ENCODE measurements around the gene NAA80.
A peak's percentile ranks its signal among the peaks of the same experiment; 100 is the strongest.
"Not testable (repeated sequence)": the region's sequence is repeated elsewhere in the genome, so short reads cannot be mapped to it uniquely, and the experiment has no call there.

Gene NAA80

DNA sequence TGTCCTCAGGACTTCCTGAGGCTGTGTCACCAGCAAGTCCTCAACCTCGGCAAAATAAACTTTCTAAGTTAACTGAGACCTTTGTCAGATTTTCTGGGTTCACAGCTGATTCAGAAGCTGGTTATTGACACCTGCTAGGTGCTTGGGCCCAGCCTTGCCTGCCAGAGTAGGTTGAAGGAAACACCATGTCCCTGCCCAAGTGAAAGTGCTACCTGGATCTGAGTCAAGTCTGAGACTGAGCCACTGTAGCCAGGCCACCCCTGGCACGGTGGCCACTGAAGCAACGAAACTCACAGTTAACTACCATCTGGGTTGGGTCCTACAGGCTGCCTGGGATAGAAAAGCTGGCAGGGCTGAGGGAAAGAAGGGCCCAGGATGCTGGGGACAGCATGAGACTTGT, 15.1 kb upstream of the NAA80 start:
- no peak for DNase-seq (ENCODE audit: low read depth)

DNA sequence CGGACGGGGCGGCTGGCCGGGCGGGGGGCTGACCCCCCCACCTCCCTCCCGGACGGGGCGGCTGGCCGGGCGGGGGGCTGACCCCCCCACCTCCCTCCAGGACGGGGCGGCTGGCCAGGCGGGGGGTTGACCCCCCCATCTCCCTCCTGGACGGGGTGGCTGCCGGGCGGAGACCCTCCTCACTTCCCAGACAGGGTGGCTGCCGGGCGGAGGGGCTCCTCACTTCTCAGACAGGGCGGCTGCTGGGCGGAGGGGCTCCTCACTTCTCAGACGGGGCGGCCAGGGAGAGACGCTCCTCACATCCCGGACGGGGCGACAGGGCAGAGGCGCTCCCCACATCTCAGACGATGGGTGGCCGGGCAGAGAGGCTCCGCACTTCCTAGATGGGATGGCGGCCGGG, 12.8 kb upstream of the NAA80 start:
- DNase-seq (ENCODE audit: low read depth), result not testable (repeated sequence)

DNA sequence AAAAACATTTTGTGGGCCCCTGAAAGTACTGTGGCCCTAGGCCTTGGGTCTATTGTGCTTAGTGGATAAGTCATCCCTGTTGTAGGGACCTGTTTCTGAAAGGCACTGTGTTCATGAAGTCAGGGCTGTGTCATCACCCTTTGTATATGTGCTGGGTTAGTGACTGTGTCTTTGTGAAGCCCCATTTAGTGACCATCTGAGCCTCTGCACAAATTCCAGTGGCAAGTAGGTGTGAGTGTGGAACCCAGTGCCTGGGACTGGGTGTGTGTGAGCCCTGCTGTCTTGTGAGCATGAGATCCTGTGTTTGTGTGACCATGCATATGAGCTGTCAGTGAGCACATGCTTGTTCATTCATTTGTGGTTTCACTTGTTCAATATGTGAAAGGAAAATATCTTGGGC, 5.4 kb upstream of the NAA80 start:
- DNase-seq (ENCODE audit: low read depth), result no peak

DNA sequence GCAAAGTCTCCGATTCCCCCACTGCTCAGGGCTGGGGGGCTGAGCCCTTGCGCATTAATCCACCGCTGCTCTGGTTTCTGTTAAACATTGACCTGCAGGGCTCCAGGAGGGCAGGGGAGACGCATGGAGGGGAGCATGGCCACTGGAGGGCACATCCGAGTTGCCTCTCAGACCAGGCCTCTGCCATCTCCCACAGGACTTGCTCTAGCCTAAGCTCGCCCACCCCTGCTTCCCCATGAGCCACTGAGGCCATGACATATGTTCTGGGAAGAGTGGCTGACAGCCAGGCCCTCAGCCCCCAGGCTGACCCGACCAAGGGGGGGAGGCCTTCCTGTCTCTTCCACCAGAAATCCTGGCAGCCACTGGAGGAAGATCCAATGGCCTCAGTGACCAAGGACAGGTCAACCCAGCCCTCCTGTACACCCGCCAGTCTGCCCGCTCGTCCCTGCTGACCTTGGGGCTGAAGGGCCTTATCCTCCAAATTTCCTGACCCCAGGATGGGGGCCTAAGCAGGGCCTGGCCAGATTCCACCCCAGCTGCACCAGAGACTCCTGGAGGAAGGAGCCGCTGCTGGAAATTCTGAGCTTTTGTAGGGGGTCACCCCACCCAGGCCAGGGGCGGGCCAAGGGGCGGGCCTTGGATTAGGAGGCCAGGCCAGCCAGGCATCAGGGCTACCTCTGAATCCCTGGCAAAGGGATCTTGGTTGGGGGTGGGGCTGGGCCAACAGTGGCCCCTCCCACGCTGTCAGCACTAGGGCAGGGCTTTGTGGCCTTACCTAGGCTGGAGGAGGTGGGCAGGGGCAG, 4.0 kb upstream of the NAA80 start, which contains the start of gene HYAL1:
Gene HYAL1, minus strand, starts transcription at position 562 of the 803 bp plus-strand sequence. CDS start 618 bp downstream, outside the sequence.
- peak; percentile 23 for DNase-seq (ENCODE audit: low read depth)

DNA sequence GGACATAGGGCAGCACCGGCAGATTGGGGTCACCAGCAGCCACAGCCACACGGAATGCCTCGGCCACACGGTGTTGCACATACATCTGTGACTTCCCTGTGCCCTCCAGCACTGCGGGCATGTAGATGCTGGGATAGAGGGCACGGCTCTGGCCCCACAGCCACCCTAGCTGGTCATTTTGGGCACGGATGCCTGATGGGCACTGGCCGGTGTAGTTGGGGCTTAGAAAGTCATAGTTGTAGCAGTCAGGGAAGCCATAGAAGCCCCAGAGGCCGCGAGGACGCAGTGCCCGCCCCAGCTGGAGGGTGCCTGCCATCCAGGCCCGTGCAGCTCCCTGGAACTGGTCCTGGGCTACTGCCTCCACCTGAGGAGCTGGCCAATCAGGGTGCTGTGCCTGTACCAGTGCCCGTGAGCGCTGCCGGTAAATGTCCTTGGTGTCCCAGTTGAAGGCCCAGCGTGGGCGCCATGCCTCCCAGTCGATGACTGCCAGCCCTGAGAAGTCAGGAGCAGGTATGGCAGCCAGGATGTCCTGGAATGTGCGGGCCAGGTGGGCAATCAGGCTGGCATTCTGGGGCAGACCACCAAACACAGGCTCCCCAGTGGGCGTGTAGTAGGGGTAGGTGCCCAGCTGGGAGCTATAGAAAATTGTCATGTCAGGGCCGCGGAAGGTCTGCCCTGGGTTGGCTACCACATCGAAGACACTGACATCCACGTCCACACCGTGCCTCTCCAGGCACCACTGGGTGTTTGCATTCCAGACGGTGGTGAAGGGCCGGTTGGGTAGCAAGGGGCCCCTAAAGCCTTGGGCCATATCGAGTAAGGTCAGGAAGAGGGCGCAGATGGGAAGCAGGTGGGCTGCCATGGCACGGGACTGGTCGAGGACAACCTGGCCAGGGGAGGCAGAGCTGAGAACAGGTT, 3.1 kb upstream of the NAA80 start:
- DNase-seq (ENCODE audit: low read depth), result no peak

DNA sequence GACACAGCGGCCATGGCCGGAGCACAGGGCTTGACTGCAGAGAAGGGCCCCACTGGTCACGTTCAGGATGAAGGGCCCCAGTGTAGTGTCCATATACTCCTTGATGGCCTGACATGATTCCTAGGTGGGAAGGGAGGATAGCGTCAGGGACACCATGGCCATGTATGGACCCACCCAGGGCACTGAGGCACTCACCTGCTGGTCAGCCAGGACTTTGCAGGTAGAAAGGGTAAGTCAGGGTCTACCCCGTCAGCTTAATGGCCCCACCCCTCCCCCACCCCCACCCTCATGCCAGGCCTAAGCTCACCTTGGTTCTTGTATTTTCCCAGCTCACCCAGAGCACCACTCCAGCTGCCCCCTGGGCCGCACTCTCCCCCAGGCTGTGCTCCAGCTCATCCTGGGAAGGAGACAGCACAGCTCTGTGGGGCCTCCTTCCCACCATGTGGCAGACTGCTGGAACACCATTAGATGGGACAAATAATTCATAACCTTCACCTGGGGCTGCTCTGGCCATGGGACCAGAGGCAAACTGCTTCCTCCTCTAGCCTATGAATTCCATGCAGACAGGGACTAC, 1.6 kb upstream of the NAA80 start:
- DNase-seq (ENCODE audit: low read depth), result no peak

DNA sequence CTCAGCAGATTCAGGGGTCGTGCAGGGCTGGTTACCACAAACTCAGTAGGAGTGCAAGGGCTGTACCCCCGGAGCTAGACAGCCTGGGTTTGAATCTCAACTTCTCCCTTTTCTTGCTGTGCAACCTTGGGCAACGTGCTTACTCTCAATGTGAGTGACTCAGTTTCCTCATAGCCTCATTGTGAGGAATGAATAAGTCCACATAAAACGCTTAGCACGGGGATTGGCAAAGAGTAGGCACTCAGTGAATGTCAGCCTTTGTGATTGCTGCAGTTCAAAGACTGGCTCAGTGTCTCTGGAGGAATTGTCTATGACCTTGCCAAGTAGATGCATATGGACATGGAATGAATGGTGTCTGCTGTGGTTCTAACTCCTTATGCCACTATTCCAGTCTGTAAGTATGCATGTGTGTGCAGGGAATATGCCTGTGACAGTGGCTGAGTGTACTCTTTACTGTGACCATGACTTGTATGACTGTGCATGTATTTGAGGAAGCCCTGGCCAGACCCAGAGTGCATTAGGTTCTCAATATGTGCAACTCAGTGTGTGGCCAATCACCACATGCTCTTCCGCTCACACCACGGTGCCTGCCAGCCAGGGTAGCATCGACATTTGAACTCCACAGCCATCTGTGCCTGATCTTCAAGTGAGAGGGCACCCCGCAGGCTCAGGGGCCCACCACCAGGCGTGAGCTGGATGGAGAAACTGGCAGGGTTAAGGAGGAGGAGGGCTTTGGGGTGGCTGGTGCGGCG, 900 bp upstream of the NAA80 start:
- DNase-seq (ENCODE audit: low read depth), result peak; percentile 64

DNA sequence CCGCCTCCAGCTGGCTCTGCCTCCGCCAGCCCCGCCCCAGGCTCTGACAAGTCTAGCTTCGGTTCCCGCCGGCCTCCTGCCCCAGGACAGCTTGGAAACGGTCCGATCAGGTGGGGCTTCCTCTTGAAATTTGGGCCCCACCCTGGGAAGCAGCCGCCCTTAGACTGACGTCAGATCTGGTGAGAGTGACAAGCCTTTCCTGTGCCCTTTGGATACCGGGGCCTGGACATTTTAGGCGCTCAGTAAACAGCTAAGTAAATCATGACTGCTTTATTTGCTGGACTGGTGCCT, 378 bp upstream of the NAA80 start:
- no peak for DNase-seq (ENCODE audit: low read depth)

DNA sequence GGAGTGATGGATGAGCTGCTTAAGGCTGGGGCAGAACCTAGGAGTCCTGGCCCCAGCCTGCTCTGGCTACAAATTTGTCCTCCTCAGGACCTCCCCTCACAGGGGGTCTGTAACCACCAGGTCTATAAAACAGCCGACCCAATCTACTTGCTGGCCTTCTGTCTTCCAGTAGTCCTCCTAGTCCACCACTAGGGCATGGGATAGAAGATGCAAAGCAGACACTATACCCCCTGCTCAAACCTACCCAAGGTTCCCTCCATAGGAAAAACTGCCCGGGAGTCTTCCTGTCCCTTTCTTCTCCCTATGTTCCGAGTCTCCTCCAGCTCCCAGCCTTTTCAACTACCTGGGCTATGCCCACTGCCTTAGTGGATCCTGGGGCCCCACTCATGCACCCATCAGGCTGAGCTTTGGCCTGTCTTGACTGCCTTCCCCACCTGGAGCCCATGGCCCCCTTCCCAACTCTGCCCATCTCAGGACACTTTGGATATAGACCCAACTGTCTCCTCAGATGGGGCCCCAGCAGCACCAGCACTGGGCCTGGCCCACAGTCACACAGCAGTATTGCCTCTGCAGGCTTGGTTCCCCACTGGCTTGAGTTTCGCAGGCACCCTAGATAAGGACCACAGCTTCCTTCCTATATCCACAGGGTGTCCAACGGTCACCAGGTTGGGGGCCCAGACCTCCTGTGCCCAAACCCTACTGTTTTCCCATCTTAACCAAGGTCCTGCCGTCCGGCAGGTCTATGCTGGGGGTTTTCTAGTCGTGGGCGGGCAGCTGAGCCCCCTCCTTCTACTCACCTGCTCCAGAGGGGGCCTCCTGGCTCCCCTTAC, 1.1 kb downstream of the NAA80 start:
- DNase-seq (ENCODE audit: low read depth), result no peak

DNA sequence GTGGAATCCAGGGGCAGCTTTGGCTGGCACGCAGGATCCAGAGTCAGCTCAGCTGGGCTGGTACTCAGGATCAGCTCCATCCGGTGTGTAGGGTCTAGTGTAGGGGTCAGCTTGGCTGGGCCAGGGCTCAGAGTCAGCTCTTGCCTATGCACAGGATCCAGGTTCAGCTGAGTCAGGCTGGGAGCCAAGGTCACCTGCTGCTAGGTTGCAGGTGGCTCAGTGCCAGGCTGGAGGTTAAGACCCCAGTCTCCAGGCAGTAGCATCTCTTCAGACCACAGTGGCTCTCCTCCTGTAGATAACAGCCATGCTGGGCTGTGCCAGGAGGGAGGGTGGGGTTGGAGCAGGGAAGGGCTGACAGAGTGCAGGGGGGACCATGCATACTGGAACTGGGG, 1.8 kb downstream of the NAA80 start:
- no peak for DNase-seq (ENCODE audit: low read depth)

DNA sequence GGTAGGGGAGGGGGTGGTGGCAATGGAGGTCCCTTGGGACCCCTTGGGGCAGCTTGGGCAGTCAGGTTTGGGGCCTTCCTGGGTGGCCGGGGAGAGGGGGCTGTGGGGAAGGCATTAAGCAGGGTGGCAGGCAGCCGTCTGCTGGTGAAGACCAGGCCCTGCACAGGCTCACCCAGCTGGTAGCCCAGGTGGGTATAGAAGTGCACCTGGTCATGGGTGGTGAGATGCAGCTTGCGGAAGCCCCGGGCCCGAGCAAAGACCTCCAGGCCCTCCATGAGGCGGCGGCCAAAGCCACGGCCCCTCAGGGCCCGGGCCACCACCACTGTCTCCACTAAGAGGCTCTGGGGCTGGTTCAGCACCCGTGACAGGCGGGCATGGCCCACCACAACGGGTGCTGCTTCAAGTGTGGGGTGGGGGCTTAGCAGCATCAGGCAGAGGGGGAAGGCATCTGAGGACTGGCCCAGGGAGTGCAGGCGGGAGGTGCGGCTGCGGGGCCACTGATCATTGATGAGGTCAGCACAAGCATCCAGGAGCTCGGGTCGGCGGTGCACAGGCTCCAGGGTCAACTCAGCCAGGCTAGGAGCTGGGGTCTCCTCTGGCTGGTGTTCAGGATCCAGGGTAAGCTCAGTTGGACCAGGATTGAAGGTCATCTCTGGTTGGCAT, 2.4 kb downstream of the NAA80 start:
- DNase-seq (ENCODE audit: low read depth), result no peak

DNA sequence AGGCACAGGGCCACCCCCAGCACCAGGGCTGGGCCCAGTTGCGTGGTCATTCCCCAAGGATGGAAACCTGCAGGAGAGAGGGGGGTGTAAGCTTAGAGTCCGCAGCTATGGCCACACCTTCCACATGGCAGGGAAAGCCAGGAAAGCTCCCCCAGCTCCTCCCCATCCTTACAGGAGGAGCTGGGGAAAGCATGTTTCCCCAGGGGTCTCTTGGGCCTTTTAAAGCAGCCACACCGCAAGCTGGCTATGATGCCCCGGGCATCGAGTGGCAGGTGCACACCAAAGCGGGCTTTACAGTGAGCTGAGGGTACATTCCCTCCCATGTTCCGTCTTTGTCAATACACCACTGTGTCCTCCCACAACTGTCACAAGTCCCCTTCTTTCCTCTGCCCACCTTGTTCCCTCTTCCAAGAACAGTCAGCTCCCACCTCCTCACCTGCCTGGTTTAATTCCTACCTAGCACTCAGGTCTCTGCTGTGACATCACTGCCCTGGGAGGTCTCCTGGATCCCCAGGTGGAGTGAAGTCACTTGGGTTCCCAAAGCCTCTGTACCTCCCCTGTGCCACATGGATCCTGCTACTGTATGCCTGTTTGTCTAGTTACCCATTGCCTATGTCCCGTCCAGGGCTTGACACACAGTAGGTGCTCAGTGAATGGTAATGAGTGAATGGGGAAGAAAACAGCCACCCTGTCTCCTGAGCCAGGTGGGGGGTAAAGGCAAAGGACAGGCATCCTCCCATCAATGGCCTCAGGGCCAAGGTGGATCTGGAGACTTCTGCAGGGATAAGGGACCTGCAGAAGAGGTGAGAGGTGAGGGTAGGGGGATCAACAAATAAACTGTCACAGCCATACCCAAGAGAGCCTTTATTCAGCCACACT, 3.4 kb downstream of the NAA80 start:
- DNase-seq (ENCODE audit: low read depth), result no peak

DNA sequence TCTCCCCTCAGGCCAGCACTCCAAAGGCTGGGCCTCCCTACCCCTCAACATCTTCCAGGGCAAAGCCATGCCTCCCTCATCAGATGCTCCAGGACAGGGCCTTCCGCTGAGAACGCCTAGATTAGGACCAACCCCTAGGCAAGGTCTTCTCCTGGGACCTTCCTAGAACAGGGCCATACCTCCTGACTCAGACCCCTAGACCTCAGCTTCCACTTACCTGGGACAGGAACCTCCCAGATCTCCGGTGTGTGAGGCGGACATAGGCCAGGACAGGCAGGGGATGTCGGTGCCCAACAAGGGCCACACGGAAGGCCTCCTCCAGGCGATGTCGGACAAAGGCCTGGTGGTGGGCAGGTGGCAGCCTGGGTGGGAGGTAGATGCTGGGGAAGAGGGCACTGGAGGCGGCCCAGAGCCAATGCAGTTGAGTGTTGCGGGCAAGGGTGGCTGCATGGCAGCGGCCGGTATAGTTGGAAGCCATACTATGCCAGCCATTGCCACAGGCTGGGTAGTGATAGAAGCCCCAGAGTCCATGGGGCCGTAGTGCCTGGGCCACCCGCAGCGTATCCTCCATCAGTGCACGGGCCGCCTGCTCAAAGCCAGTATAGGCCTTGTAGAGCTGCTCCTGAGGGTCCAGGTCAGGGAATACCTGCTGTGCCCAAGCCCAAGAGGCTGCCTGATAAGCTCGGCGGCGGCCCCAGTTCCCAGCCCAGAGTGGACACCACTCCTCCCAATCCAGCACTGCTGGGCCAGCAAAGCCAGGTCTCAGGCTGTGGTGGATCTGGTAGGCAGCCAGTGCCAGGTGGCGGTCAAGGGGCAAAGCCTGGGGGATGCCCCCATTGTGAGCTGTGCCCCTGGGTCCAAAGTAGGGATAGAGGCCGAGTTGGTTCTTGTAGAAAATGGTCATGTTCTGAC, 4.5 kb downstream of the NAA80 start:
- no peak for DNase-seq (ENCODE audit: low read depth)

DNA sequence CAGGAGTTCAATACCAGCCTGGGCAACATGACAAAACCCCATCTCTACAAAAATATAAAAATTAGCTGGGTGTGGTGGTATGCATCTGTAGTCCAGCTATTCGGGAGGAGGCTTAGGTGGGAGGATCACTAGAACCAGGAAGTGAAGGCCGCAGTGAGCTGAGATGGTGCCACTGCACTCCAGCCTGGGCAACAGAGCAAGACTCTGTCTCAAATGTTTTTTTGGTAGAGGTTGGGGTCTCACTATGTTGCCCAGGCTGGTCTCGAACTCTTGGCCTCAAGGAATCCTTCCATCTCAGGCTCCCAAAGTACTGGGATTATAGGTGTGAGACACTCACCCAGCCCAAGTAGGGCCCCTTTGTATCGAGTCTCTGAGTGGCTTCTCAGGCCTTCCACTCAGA, 5.1 kb downstream of the NAA80 start:
- DNase-seq (ENCODE audit: low read depth), result no peak

DNA sequence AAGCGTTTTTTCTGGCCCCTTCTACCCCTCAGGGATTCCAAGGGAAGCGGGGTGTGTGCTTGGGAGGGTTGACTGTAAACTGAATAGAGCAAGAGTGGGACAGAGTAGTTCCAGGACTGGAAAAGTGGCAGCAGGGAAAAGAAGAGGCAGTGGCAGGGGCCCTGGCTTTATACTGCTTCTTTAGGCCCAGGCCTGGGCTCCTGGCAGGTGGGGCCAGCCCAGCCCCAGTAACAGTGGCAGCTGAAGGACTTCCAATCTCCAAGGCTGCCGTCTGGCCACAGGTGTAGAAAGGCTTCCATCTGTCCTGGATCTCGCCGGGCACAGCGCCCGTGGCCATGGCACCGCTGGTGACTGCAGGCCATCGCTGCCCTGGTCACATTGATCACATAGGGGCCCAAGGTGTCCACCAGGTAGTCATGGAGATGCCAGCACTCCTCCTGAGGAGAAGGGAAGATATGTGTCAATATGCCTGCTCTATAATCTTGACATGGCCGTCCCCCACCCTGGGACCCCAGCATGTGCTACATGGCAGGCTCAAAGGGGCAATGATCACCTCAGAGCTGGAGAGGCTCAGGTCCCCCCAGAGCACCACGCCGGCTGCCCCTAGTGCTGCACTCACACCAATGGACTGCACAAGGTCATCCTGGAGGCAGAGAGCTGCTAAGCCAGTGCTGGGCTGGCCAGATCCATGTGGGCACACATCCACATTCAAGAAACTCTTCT, 6.0 kb downstream of the NAA80 start:
- no peak for DNase-seq (ENCODE audit: low read depth)

DNA sequence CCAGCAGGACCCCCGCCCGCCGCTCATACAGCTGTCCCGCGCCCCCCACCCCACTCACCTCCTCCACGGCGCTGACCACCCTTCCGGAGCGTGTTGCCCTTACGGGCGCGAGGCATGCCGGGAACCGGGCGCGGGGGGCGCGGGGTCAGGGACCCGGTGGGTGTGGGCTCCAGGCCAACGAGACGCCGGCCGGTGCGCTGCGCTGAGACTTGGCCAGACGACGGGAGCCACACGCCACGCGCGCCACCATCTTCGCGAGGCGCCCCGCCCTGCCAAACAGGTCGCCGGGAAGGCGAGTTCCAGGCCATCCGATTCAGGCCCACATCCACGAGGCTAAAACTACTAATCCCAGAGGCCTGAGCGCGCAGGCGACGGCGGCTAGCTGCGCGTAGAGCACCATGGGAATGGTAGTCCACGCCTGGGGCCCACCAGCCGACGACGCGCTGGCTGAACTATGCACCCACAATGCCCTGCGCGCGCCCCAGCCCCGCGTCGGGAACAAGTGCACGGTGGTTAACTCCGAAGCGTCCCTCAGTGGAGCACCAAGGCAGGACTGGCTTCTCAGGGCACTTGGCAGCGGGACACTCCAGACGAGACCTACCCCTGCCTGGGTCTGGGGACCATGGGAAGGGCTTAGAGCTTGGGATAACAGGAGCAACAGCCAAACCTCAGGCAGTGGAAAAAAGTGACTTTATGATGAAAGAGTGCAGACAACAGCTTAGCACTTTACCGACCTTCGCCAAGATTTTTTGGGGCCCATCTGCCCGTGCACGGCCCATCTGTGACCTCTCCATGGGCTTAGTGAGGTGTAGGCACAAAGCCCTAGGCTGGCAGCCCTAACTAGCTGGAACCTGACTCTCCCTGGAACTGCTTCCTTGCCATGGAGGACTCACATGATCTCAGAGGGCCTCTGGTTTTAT, 6.8 kb downstream of the NAA80 start, which contains the start of gene IFRD2:
Gene IFRD2, minus strand, starts transcription at position 271 of the 920 bp plus-strand sequence. Its CDS starts 155 bp downstream, at position 116.
- peak; percentile 96 for DNase-seq (ENCODE audit: low read depth)

DNA sequence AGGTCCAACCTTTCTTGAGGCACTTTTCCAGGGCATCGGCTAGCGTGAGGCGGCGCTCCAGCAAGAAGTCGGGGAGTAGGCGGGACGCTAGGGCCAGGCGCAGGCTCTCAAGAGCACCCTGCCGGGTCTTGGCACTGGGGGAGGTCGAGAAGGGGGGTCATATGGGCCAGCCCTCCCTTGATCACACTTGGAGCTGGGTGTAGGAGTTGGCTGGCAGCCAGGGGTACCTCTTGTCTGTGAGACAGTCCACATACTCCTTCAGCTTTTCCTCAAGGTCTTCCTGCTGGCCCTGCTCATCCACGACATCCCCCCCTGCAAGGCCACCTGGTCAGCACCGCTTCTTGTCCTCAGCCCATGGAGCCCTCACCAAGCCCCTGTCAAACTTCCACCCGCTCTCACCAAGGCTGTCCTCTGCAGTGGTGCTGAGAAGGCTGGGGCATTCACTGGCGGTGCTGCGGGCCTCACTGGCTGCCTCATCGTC, 9.0 kb downstream of the NAA80 start:
- no peak for DNase-seq (ENCODE audit: low read depth)
